SK-N-MC (cell line): Measurements from ENCODE around the gene ADARB1.

Experiments used
- EZH2 ChIP-seq: fragments of 200-600 bp; sonication (generic); IDR thresholded peaks from one replicate; pipeline ENCODE4 v1.6.1; 2017; ENCODE audit warnings: antibody characterized with exemption
- POLR2AphosphoS5 ChIP-seq: IDR thresholded peaks from 2 replicates; pipeline ENCODE4 v1.6.1; 2012; ENCODE audit warnings: mild to moderate bottlenecking, low read depth, low read length, borderline replicate concordance

DNA sequence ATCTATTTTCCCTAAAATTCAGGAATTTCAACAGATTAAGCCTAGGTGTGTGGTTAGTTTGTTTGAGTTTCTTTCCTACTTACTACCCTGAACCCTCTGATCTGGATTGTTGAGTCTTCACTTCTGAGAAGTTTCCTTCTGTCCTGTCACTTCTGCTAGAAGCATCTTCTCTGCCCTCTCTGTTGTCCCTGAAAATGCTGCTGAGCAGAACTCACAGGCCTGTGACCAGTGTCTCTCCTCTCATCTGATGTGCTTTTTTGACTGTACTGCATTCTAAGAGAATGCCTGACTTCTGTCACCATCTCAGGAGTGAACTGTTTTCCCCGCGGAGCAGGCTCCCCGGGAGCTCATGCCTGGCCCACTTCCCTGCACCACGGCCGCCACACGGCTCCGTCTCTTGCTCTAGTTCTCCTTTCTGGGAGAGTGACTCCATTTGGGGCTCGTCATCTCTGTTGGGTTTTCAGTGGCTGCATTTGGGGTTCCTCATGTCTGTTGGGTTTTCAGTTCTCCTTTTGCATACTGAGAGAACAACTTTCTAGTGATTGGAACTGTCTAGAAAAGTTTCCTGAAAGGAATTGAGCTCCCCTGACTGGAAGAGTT, 135.4 kb downstream of the ADARB1 start:
- TF ChIP-seq EZH2, result no peak
- TF ChIP-seq POLR2AphosphoS5, result no peak
